Activated T-cell treated with anti-CD3 and anti-CD28 coated beads for 48 hours (primary cell): ENCODE results near the gene ZC3H15.
"Not testable (repeated sequence)": the region's sequence is repeated elsewhere in the genome, so short reads cannot be mapped to it uniquely, and the experiment has no call there.

Experiments used
- DNase-seq: peaks from one replicate; pipeline ENCODE4 v3.0.0-alpha.2; 2020; ENCODE audit warnings: low read depth

Gene ZC3H15

DNA sequence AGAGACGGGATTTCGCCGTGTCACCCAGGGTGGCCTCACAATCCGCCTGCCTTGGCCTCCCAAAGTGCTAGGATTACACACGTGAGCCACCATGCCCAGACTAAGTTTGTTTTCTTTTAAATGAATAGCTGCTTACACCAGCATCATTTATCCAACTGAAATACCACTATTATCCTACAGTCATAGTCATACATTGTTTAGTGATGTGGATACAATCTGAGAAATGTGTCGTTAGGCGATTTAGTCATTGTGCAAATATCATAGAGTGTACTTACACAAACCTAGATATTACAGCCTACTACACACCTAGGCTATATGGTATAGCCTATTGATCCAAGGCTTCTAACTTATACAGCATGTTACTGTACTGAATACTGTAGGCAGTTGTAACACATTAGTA lies 10.3 kb downstream of the ZC3H15 start:
- DNase-seq: no peak

- no peak for DNase-seq
Measured at GRCh38 chr2:186497928-186498327, 11.9 kb downstream of the ZC3H15 start.

GRCh38 chr2:186498834-186499233 lies 12.8 kb downstream of the ZC3H15 start:
- DNase-seq: no peak

DNA sequence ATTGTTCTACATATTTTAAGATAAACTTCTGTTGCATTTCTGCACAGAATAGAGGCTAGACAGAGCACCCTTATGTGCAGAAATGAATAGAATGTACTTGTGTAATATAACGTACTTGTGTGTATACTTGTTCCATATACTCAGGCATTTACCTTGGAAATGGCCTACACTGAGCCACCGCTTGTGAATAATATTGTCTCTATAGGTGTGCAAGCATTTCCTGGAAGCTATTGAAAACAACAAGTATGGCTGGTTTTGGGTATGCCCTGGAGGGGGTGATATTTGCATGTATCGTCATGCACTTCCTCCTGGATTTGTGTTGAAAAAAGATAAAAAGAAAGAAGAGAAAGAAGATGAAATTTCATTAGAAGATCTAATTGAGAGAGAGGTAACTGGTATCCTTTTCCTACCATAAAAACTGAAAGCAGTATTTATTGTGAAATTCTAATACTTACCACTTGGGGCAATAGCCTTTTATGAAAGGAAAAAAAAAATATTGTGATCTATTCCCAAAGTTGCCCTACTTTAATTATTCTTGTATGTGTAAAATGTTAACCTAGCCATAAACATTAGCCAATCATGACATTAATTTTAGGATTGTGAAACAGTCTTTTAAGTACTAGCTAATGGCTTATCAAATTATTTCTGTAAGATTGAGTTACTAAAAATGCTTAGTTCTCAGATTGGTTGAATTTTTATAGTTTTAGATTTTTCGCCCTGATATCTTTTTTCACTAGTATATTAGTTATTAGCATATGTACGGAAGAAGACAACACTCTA lies 18.0 kb downstream of the ZC3H15 start:
- DNase-seq: no peak

GRCh38 chr2:186508263-186508662 lies 22.2 kb downstream of the ZC3H15 start:
- no peak for DNase-seq

- DNase-seq: no peak
Measured at GRCh38 chr2:186515376-186515775, 29.3 kb downstream of the ZC3H15 start.

- no peak for DNase-seq
Measured at GRCh38 chr2:186516396-186516795, 30.3 kb downstream of the ZC3H15 start.

DNA sequence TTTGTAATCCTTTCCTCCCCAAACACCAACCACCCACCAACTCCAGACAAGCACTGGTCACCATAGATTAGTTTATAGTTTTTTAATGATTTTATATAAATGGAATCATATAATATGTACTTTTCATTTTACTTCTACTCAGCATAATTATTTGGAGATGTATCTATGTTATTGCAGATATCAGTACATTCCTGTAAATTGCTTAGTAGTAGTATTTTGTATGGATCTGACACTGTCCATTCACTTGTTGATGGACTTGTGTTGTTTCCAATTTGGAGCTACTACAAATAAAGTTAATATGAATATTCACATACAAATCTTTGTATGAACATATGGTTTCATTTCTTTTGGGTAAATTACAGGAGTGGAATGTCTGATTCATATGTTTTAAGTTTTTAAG lies 31.0 kb downstream of the ZC3H15 start:
- no peak for DNase-seq

DNA sequence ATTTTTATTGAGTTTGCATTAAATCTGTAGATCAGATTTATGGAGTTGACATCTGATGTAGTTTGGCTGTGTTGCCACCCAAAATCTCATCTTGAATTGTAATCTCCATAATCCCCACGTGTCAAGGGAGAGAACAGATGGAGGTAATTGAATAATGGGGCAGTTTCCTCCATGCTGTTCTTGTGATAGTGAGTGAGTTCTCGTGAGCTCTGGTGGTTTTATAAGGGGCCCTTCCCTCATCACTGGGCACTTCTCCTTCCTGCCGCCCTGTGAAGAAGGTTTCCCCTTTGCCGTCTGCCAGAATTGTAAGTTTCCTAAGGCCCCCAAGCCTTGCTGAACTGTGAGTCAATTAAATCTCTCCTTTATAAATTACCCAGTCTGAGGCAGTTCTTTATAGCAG lies 32.2 kb downstream of the ZC3H15 start:
- no peak for DNase-seq

DNA sequence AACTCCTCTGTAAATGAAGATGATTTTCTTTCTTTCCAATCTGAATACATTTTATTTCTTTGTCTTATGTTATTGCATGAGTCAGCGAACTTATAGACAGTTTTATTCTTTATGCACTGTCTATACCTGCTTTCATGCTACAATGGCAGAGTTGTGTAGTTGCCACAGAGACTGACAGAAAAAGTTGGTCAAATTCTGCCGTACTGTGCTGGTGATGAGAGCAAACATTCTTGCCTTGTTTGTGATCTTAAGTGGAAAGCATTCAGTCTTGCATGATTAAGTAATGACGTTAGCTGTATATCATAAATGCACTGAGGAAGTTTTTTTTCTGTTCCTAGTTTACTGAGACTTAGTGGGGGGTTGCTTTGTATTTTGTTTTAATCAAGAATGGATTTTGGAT lies 32.9 kb downstream of the ZC3H15 start:
- no peak for DNase-seq

- DNase-seq: not testable (repeated sequence)
Measured at GRCh38 chr2:186521570-186522153, 35.6 kb downstream of the ZC3H15 start.

DNA sequence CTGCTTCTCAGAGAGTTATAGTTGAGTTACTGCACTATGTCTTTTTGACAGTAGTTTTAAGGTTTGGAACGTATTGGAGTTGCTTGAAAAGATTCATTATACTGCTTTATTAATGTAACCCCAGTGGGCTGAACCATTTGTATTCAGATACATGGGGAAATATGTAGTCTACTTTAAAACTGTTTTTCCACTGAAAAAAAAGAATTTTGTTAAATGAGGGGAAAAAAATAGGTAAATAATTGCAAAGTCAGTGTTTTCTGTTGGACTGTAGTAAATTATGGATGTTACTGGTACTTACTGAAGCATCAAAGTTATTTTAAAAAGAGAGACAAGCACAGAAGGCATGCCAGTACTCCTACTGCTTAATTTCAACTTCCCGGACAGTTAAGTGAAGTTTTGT lies 36.4 kb downstream of the ZC3H15 start:
- no peak for DNase-seq

DNA sequence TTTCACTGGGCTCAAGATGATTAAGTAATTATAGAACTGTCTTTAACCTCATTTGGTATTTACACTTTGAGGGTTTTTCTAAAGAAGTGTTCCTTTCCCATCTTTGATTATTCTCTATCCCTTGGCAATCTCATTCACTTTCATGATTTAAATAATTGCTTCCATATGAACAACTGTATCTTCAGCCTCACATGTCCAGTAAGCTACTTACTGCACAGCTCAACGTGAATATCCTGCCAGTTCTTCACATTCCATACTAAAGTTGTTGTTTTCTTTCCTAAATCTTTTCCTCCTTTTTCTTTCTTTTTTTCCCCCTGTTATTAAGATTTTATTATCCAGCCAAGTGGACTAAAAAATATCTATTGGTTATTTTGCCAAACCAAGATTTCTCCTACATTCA lies 37.7 kb downstream of the ZC3H15 start:
- no peak for DNase-seq

DNA sequence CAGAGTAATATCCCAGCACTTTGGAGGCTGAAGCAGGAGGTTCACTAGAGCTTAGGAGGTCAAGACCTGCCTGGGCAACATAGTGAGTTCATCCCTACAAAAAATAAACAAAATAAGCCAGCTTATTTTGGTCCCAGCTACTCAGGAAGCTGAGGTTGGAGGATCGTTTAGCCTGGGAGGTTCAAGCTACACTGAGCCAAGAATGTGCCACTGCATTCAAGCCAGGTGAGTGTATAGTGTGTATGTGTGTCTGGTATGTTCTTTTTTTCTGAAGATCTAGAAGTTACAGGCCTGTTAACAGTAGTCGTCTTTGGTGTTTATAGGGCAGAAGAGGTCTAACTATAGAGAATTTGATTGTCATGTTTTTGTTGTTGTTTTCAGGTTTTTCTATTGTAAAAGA lies 40.2 kb downstream of the ZC3H15 start:
- no peak for DNase-seq

GRCh38 chr2:186530314-186530713 lies 44.3 kb downstream of the ZC3H15 start:
- no peak for DNase-seq

GRCh38 chr2:186531257-186531775 lies 45.3 kb downstream of the ZC3H15 start:
- DNase-seq: no peak

DNA sequence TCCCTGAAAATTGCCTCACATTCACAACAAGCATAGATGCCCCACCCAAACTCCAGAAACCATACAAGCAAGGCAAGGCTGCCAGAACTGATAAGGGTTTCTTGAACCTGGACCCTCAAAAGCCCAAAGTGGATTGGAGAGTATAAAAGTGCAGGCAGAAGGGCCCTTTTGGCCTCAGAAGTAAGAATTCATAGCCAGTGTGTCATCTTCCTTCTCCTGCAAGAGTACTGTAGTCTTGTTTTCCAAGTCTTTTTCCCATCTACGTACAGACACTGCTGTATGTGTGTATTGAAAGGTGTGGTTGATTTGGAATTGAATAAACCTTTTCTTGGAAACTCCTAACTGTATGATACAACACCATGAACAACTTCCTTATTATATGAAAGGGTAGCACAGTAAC lies 46.8 kb downstream of the ZC3H15 start:
- DNase-seq: no peak

DNA sequence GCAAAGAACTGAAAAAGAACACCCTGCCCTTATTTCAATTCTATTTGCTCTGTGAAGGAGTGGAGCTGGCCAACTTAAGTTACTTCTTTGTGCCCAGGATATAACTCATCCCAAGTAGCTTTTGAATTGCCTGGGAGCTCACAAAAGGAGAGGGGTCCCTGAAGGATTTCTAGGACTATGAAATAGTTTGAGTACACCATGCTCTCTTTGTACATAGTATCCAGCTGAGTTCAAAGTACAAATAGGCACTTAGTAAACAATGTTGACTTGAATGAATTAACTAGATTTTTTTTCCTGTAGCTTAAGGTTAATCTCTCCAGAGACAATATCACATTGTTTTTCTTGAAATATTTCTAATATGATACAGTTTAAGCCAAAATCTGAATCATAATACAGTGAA lies 47.7 kb downstream of the ZC3H15 start:
- DNase-seq: no peak

DNA sequence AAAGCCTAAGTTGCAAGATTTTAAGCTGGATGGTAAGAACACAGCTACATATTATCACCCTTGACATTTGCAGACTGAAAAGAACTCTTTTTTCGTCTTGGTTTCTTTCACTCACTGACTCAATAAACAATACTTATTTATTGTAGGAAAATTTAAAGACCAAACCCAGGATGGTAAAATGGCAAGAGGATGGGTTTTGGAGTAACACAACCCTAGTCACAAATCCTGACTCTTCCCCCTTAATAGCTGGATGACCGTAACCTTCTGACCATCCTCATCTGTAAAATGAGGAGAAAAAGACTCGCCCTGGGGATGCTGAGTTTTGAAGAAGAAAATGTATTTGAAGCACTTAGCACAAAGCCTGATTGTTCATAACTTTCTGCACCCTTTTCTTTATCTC lies 48.3 kb downstream of the ZC3H15 start:
- no peak for DNase-seq

DNA sequence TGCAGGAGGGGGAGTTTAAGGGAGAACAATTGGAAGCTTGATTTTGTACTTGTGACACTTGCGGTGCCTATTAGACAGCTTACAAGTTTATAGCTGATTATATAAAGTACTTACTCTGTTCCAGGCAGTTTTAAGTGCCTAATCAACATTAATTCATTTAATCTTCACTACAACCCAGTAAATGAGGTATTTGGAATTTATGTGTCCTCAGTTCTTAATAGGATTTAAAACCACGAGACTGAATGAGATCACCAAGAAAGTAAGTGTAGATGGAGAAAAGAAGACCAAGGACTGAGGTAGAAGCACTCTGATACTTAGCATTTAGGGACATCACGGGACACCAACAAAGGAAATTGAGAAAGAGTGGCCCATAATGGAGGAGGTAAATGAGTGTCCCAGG lies 49.8 kb downstream of the ZC3H15 start:
- no peak for DNase-seq

GRCh38 chr2:186537019-186537418 lies 51.0 kb downstream of the ZC3H15 start:
- no peak for DNase-seq

DNA sequence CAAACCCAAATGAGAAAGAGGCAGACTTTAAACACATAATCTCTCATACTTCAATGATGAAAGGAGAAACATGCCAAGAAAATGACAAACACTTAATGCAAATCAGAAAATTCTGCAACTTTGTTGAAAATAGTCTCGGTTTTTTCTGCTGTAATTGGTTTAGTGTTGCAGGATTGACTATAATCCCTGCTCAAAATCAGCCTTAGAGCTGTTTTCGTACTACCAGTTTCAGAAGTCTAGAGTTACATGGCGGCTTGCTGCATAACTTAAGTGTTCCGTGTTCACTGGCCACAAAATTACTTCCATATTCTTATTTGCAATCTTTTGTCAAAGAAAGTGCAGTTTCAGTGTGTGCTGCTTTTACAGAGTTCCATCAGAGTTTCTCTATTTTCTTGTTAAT lies 54.9 kb downstream of the ZC3H15 start:
- DNase-seq: no peak

GRCh38 chr2:186542002-186542401 lies 55.9 kb downstream of the ZC3H15 start:
- DNase-seq: no peak
